WTC11 (cell line): Measurements from ENCODE around the gene MYG1. TPM values are rescaled to one million over a fixed set of nuclear protein-coding genes. Genes with fewer than 3 reads are reported as not detected.
A peak's percentile ranks its signal among the peaks of the same experiment; 100 is the strongest.

Source experiments
- ATF1 ChIP-seq: sonication (generic); formaldehyde crosslinking; IDR thresholded peaks from 2 replicates; pipeline ENCODE4 v1.8.1; 2023; ENCODE audit warnings: mild to moderate bottlenecking, moderate library complexity, missing genetic modification reagents
- EMX1 ChIP-seq: fragments of 250-450 bp; sonication (Bioruptor Pico); IDR thresholded peaks from 2 replicates; pipeline ENCODE4 v1.8.0; 2021; ENCODE audit warnings: mild to moderate bottlenecking
- ESRRA ChIP-seq: sonication (generic); formaldehyde crosslinking; IDR thresholded peaks from 2 replicates; pipeline ENCODE4 v1.8.1; 2022; ENCODE audit warnings: mild to moderate bottlenecking, missing genetic modification reagents, borderline replicate concordance
- ETV6 ChIP-seq: sonication (generic); formaldehyde crosslinking; IDR thresholded peaks from 2 replicates; pipeline ENCODE4 v1.8.1; 2022; ENCODE audit warnings: mild to moderate bottlenecking, missing genetic modification reagents
- FOXP1 ChIP-seq: sonication (generic); formaldehyde crosslinking; IDR thresholded peaks from 2 replicates; pipeline ENCODE4 v1.8.0; 2022; ENCODE audit warnings: missing genetic modification reagents, mild to moderate bottlenecking, moderate library complexity, borderline replicate concordance
- GTF2I ChIP-seq: fragments of 250-450 bp; sonication (Bioruptor Pico); conservative IDR thresholded peaks from 2 replicates; pipeline ENCODE4 v1.4.0; 2021; ENCODE audit warnings: mild to moderate bottlenecking
- HMGA2 ChIP-seq: fragments of 250-450 bp; sonication (Bioruptor Pico); IDR thresholded peaks from 2 replicates; pipeline ENCODE4 v1.4.0; 2021; ENCODE audit warnings: mild to moderate bottlenecking, moderate library complexity
- JAZF1 ChIP-seq: fragments of 250-450 bp; sonication (Bioruptor Pico); IDR thresholded peaks from 2 replicates; pipeline ENCODE4 v1.9.0; 2021; ENCODE audit warnings: moderate library complexity, mild to moderate bottlenecking, inconsistent platforms
- JUN ChIP-seq: sonication (generic); formaldehyde crosslinking; IDR thresholded peaks from 2 replicates; pipeline ENCODE4 v1.8.0; 2023; ENCODE audit warnings: mild to moderate bottlenecking, missing genetic modification reagents
- NFYB ChIP-seq: sonication (generic); formaldehyde crosslinking; conservative IDR thresholded peaks from 2 replicates; pipeline ENCODE4 v1.8.0; 2022; ENCODE audit warnings: low read depth, missing genetic modification reagents
- PRRX2 ChIP-seq: fragments of 250-450 bp; sonication (Bioruptor Pico); IDR thresholded peaks from 2 replicates; pipeline ENCODE4 v1.8.0; 2021; ENCODE audit warnings: mild to moderate bottlenecking
- RELA ChIP-seq: sonication (generic); formaldehyde crosslinking; IDR thresholded peaks from 2 replicates; pipeline ENCODE4 v1.8.1; 2022; ENCODE audit warnings: missing genetic modification reagents, mild to moderate bottlenecking, borderline replicate concordance
- SMAD3 ChIP-seq: sonication (generic); formaldehyde crosslinking; IDR thresholded peaks from 2 replicates; pipeline ENCODE4 v1.8.0; 2022; ENCODE audit warnings: missing genetic modification reagents, mild to moderate bottlenecking, borderline replicate concordance
- SOX15 ChIP-seq: fragments of 250-450 bp; sonication (Bioruptor Pico); IDR thresholded peaks from 2 replicates; pipeline ENCODE4 v1.9.0; 2021; ENCODE audit warnings: mild to moderate bottlenecking
- TCF7 ChIP-seq: sonication (generic); formaldehyde crosslinking; IDR thresholded peaks from 2 replicates; pipeline ENCODE4 v1.8.0; 2022; ENCODE audit warnings: mild to moderate bottlenecking, low read depth, missing genetic modification reagents, moderate library complexity
- ZBTB21 ChIP-seq: sonication (generic); formaldehyde crosslinking; IDR thresholded peaks from 2 replicates; pipeline ENCODE4 v1.8.1; 2023; ENCODE audit warnings: mild to moderate bottlenecking, missing genetic modification reagents, borderline replicate concordance
- ZNF138 ChIP-seq: sonication (generic); formaldehyde crosslinking; conservative IDR thresholded peaks from 2 replicates; pipeline ENCODE4 v1.8.1; 2022; ENCODE audit warnings: mild to moderate bottlenecking, moderate library complexity, missing genetic modification reagents
- ZNF317 ChIP-seq: sonication (generic); formaldehyde crosslinking; IDR thresholded peaks from 2 replicates; pipeline ENCODE4 v1.8.1; 2023; ENCODE audit warnings: low read depth, mild to moderate bottlenecking, moderate library complexity, missing genetic modification reagents, borderline replicate concordance
- ZNF396 ChIP-seq: fragments of 250-450 bp; sonication (Bioruptor Pico); IDR thresholded peaks from 2 replicates; pipeline ENCODE4 v1.8.0; 2021; ENCODE audit warnings: mild to moderate bottlenecking, moderate library complexity, borderline replicate concordance
- ZNF671 ChIP-seq: fragments of 250-450 bp; sonication (Bioruptor Pico); IDR thresholded peaks from 2 replicates; pipeline ENCODE4 v1.8.0; 2021; ENCODE audit warnings: mild to moderate bottlenecking
- total RNA-seq: library from RNA; stranded (reverse); gene quantifications from 3 replicates; pipeline ENCODE4 v1.2.3, GENCODE V29; 2021
- TF ChIP-seq, protein P1 (sequence below): sonication (generic); formaldehyde crosslinking; conservative IDR thresholded peaks from 2 replicates; pipeline ENCODE4 v1.8.1; 2022; ENCODE audit warnings: mild to moderate bottlenecking, missing genetic modification reagents
- TF ChIP-seq, protein P2 (sequence below): sonication (generic); formaldehyde crosslinking; IDR thresholded peaks from 2 replicates; pipeline ENCODE4 v1.8.1; 2023; ENCODE audit warnings: mild to moderate bottlenecking, missing genetic modification reagents, moderate library complexity
- TF ChIP-seq, protein P3 (sequence below): sonication (generic); formaldehyde crosslinking; IDR thresholded peaks from 2 replicates; pipeline ENCODE4 v1.8.1; 2022; ENCODE audit warnings: low read depth, missing genetic modification reagents, borderline replicate concordance
- TF ChIP-seq, protein P4 (sequence below): sonication (generic); formaldehyde crosslinking; IDR thresholded peaks from 2 replicates; pipeline ENCODE4 v1.8.0; 2023; ENCODE audit warnings: missing genetic modification reagents
- TF ChIP-seq, protein P5 (sequence below): fragments of 250-450 bp; sonication (Bioruptor Pico); IDR thresholded peaks from 2 replicates; pipeline ENCODE4 v1.9.0; 2021; ENCODE audit warnings: moderate library complexity, mild to moderate bottlenecking, inconsistent platforms, borderline replicate concordance
- TF ChIP-seq, protein P6 (sequence below): sonication (generic); formaldehyde crosslinking; IDR thresholded peaks from 2 replicates; pipeline ENCODE4 v1.8.1; 2023; ENCODE audit warnings: mild to moderate bottlenecking, moderate library complexity, missing genetic modification reagents
- TF ChIP-seq, protein P7 (sequence below): sonication (generic); formaldehyde crosslinking; IDR thresholded peaks from 2 replicates; pipeline ENCODE4 v1.8.1; 2023; ENCODE audit warnings: mild to moderate bottlenecking, missing genetic modification reagents, moderate library complexity
- TF ChIP-seq, protein P8 (sequence below): sonication (generic); formaldehyde crosslinking; IDR thresholded peaks from 2 replicates; pipeline ENCODE4 v1.8.1; 2022; ENCODE audit warnings: mild to moderate bottlenecking, missing genetic modification reagents, moderate library complexity, borderline replicate concordance
- TF ChIP-seq, protein P9 (sequence below): fragments of 250-450 bp; sonication (Bioruptor Pico); conservative IDR thresholded peaks from 2 replicates; pipeline ENCODE4 v1.9.0; 2021; ENCODE audit warnings: mild to moderate bottlenecking

Gene MYG1
- total RNA-seq, 1 experiment from 2014 or later: 93.1 TPM

DNA sequence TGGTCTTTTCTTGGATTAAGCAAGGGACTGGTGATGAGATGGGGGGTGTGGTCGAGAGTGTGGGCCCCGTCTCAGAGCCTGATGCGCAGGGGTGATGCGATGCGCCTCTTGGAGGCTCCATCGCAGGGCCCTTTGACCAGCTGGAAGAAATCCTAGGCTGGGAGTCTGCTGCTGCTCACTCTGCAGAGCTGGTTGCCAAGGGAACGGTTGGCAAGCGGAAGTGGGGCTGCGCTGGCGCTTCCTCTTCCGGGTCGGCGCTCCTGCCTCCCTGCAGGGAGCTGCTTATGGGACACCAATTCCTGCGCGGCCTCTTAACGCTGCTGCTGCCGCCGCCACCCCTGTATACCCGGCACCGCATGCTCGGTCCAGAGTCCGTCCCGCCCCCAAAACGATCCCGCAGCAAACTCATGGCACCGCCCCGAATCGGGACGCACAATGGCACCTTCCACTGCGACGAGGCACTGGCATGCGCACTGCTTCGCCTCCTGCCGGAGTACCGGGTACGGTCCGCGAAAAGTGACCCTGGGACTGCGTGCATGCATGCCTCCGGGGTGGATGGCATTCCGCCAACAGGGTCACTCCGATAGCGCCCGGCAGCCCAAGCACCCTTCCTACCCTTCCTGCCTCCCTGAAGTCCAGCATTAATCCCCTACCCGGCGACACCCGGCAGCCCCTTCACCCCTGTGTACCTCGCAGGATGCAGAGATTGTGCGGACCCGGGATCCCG, at the start of gene MYG1 (continued):
- TF ChIP-seq SMAD3 (CRISPR knock-in tag) (no peak; the same call in 1 of the 2 replicates), NFYB (CRISPR knock-in tag) (0 out of 2 replicates have a peak, but pooled peaks have one; percentile 27), JUN (CRISPR knock-in tag) (peak; percentile 71; the same call in 1 of the 2 replicates), ATF1 (no peak), JAZF1 (no peak), ETV6 (CRISPR knock-in tag) (peak; percentile 94), ZBTB21 (peak; percentile 85), TCF7 (CRISPR knock-in tag) (0 out of 2 replicates have a peak, but pooled peaks have one; percentile 56), PRRX2 (peak; percentile 72; the same call in 1 of the 2 replicates), SOX15 (CRISPR knock-in tag) (no peak), ZNF317 (CRISPR knock-in tag) (no peak), EMX1 (CRISPR knock-in tag) (no peak), ZNF138 (peak; percentile 75; the same call in 1 of the 2 replicates), ZNF671 (peak; percentile 54; the same call in 1 of the 2 replicates), GTF2I (no peak), FOXP1 (CRISPR knock-in tag) (peak; percentile 98), HMGA2 (CRISPR knock-in tag) (no peak; the same call in 1 of the 2 replicates), RELA (CRISPR knock-in tag) (0 out of 2 replicates have a peak, but pooled peaks have one; percentile 64), ZNF396 (no peak), ESRRA (no peak)
- TF ChIP-seq, protein P1, sequence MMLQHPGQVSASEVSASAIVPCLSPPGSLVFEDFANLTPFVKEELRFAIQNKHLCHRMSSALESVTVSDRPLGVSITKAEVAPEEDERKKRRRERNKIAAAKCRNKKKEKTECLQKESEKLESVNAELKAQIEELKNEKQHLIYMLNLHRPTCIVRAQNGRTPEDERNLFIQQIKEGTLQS: no peak
- TF ChIP-seq, protein P2, sequence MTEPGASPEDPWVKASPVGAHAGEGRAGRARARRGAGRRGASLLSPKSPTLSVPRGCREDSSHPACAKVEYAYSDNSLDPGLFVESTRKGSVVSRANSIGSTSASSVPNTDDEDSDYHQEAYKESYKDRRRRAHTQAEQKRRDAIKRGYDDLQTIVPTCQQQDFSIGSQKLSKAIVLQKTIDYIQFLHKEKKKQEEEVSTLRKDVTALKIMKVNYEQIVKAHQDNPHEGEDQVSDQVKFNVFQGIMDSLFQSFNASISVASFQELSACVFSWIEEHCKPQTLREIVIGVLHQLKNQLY (CRISPR knock-in tag): peak; percentile 66; the same call in 1 of the 2 replicates
- TF ChIP-seq, protein P3, sequence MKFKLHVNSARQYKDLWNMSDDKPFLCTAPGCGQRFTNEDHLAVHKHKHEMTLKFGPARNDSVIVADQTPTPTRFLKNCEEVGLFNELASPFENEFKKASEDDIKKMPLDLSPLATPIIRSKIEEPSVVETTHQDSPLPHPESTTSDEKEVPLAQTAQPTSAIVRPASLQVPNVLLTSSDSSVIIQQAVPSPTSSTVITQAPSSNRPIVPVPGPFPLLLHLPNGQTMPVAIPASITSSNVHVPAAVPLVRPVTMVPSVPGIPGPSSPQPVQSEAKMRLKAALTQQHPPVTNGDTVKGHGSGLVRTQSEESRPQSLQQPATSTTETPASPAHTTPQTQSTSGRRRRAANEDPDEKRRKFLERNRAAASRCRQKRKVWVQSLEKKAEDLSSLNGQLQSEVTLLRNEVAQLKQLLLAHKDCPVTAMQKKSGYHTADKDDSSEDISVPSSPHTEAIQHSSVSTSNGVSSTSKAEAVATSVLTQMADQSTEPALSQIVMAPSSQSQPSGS (CRISPR knock-in tag): no peak; the same call in 1 of the 2 replicates
- TF ChIP-seq, protein P4, sequence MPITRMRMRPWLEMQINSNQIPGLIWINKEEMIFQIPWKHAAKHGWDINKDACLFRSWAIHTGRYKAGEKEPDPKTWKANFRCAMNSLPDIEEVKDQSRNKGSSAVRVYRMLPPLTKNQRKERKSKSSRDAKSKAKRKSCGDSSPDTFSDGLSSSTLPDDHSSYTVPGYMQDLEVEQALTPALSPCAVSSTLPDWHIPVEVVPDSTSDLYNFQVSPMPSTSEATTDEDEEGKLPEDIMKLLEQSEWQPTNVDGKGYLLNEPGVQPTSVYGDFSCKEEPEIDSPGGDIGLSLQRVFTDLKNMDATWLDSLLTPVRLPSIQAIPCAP (CRISPR knock-in tag): no peak; the same call in 1 of the 2 replicates
- TF ChIP-seq, protein P5, sequence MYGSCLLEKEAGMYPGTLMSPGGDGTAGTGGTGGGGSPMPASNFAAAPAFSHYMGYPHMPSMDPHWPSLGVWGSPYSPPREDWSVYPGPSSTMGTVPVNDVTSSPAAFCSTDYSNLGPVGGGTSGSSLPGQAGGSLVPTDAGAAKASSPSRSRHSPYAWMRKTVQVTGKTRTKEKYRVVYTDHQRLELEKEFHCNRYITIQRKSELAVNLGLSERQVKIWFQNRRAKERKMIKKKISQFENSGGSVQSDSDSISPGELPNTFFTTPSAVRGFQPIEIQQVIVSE (CRISPR knock-in tag): no peak
- TF ChIP-seq, protein P6, sequence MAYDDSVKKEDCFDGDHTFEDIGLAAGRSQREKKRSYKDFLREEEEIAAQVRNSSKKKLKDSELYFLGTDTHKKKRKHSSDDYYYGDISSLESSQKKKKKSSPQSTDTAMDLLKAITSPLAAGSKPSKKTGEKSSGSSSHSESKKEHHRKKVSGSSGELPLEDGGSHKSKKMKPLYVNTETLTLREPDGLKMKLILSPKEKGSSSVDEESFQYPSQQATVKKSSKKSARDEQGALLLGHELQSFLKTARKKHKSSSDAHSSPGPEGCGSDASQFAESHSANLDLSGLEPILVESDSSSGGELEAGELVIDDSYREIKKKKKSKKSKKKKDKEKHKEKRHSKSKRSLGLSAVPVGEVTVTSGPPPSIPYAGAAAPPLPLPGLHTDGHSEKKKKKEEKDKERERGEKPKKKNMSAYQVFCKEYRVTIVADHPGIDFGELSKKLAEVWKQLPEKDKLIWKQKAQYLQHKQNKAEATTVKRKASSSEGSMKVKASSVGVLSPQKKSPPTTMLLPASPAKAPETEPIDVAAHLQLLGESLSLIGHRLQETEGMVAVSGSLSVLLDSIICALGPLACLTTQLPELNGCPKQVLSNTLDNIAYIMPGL (CRISPR knock-in tag): peak; percentile 84; the same call in 1 of the 2 replicates
- TF ChIP-seq, protein P7, sequence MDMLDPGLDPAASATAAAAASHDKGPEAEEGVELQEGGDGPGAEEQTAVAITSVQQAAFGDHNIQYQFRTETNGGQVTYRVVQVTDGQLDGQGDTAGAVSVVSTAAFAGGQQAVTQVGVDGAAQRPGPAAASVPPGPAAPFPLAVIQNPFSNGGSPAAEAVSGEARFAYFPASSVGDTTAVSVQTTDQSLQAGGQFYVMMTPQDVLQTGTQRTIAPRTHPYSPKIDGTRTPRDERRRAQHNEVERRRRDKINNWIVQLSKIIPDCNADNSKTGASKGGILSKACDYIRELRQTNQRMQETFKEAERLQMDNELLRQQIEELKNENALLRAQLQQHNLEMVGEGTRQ (CRISPR knock-in tag): 0 out of 2 replicates have a peak, but pooled peaks have one; percentile 4
- TF ChIP-seq, protein P8, sequence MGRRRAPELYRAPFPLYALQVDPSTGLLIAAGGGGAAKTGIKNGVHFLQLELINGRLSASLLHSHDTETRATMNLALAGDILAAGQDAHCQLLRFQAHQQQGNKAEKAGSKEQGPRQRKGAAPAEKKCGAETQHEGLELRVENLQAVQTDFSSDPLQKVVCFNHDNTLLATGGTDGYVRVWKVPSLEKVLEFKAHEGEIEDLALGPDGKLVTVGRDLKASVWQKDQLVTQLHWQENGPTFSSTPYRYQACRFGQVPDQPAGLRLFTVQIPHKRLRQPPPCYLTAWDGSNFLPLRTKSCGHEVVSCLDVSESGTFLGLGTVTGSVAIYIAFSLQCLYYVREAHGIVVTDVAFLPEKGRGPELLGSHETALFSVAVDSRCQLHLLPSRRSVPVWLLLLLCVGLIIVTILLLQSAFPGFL (CRISPR knock-in tag): 0 out of 2 replicates have a peak, but pooled peaks have one; percentile 21
- TF ChIP-seq, protein P9, sequence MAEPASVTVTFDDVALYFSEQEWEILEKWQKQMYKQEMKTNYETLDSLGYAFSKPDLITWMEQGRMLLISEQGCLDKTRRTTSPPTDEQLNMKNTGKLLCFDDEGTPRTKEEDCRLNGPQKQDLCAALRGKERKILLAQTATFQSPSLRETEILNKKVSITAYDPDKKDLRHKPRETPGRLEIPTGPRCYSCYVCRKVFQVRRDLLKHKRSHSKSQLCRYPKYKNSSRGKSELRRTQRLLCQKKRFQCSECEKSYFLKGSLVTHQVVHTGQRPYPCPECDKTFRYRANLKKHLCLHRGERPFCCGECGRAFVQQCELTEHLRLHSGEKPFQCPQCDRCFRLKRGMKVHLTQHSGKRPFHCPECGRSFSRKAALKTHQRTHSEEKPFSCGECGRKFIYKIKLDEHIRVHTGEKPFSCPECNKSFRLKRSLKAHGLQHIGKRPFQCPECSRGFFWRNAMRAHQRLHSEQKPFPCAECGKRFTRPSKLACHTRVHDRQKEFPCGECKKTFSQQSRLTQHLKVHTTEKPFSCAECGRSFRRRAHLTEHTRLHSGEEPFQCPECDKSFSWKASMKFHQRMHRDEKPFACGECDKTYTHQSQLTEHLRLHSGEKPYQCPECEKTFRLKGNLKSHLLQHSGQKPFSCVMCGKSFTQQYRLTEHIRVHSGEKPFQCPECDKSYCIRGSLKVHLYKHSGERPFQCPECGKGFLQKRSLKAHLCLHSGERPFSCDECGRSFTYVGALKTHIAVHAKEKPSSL: no peak
